H1 (cell line): ENCODE results near the gene KRT81. TPM values are rescaled to one million over a fixed set of nuclear protein-coding genes. Genes with fewer than 3 reads are reported as not detected.

ENCODE experiments used
- CREB1 ChIP-seq: IDR thresholded peaks from 2 replicates; pipeline ENCODE4 v1.6.1; 2012; ENCODE audit warnings: inconsistent platforms
- GABPA ChIP-seq: IDR thresholded peaks from 2 replicates; pipeline ENCODE4 v1.6.1; 2011; ENCODE audit warnings: mild to moderate bottlenecking, low read length, moderate library complexity, borderline replicate concordance; ENCODE audit not compliant: insufficient read depth
- HDAC6 ChIP-seq: IDR thresholded peaks from one replicate; pipeline ENCODE4 v1.7.1; 2012; ENCODE audit warnings: low read depth, mild to moderate bottlenecking, inconsistent platforms, low read length, moderate library complexity
- SAP30 ChIP-seq: fragments of 300-600 bp; sonication (generic); IDR thresholded peaks from 2 replicates; pipeline ENCODE4 v1.7.1; 2012; ENCODE audit warnings: low read length, moderate library complexity, mild to moderate bottlenecking, inconsistent platforms; ENCODE audit not compliant: insufficient read depth, insufficient replicate concordance
- SP2 ChIP-seq: IDR thresholded peaks from 2 replicates; pipeline ENCODE4 v1.6.1; 2012; ENCODE audit warnings: mild to moderate bottlenecking, low read length, inconsistent platforms
- polyA plus RNA-seq, 7 experiments: library from polyadenylated mRNA; depleted of rRNA in 3 of 7; stranded (reverse) in 5 of 7; unstranded in 2 of 7; fragments of >200 nt in 5 of 7; fragments of 200-250 nt in 2 of 7; gene quantifications; 1 replicate in 5 of 7; 2 replicates in 1 of 7; 4 replicates in 1 of 7; pipeline versions ENCODE4 v1.2.1 to v1.2.3, GENCODE V29; 2011 to 2013; ENCODE audit warnings: missing spikeins in 2 of 7, mixed read lengths in 2 of 7
- total RNA-seq: library from RNA; stranded (reverse); fragmentation: NEBNext Ultra II Directional; extraction: Animal tissue kit (Norgen Biotek cat#: 25700); gene quantifications from 2 replicates; pipeline ENCODE4 v1.2.1, GENCODE V29; 2021
- TF ChIP-seq, protein P1 (sequence below): fragments of 300-600 bp; sonication (generic); IDR thresholded peaks from 2 replicates; pipeline ENCODE4 v1.7.1; 2012; ENCODE audit warnings: low read length, moderate library complexity, mild to moderate bottlenecking, inconsistent platforms; ENCODE audit not compliant: insufficient replicate concordance

Gene KRT81
- total and polyA plus RNA-seq, 2 of the 8 experiments (the other 6 are each of a cell fraction or from before 2014, with no cell fraction given): not detected

DNA sequence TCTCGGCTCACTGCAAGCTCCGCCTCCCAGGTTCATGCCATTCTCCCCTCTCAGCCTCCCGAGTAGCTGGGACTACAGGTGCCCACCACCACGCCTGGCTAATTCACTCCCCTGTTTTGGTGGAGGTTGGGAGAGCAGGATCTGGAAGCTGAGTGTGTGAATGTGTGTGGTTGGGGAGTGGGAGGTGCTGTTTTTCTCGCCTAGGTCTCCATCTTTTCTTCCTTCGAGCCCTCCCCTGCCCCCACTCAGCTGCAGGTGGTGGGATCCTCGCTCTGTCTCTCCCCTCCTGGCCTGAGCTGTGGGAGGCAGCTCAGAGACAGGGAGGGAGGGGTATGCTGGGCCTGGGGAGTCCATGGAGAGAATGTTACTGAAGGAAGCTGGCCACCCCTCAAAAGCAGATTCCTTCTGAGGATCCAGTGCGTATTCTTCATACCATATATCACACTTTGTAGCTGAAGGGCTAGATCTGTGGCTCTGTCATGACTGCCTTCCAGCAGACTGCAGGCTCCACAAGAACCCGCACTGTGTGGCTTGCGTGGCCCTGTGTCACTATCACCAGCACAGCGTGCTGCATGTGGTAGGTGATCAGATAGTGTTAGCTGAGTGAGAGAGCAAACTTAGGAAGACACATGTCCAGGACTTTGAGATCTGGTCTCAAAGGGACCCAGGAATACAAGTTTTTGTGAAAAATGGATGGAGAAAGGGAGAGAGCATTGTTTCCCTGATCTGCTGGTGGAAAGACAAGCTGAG, 27.1 kb upstream of the KRT81 start (continued):
- TF ChIP-seq, protein P1, sequence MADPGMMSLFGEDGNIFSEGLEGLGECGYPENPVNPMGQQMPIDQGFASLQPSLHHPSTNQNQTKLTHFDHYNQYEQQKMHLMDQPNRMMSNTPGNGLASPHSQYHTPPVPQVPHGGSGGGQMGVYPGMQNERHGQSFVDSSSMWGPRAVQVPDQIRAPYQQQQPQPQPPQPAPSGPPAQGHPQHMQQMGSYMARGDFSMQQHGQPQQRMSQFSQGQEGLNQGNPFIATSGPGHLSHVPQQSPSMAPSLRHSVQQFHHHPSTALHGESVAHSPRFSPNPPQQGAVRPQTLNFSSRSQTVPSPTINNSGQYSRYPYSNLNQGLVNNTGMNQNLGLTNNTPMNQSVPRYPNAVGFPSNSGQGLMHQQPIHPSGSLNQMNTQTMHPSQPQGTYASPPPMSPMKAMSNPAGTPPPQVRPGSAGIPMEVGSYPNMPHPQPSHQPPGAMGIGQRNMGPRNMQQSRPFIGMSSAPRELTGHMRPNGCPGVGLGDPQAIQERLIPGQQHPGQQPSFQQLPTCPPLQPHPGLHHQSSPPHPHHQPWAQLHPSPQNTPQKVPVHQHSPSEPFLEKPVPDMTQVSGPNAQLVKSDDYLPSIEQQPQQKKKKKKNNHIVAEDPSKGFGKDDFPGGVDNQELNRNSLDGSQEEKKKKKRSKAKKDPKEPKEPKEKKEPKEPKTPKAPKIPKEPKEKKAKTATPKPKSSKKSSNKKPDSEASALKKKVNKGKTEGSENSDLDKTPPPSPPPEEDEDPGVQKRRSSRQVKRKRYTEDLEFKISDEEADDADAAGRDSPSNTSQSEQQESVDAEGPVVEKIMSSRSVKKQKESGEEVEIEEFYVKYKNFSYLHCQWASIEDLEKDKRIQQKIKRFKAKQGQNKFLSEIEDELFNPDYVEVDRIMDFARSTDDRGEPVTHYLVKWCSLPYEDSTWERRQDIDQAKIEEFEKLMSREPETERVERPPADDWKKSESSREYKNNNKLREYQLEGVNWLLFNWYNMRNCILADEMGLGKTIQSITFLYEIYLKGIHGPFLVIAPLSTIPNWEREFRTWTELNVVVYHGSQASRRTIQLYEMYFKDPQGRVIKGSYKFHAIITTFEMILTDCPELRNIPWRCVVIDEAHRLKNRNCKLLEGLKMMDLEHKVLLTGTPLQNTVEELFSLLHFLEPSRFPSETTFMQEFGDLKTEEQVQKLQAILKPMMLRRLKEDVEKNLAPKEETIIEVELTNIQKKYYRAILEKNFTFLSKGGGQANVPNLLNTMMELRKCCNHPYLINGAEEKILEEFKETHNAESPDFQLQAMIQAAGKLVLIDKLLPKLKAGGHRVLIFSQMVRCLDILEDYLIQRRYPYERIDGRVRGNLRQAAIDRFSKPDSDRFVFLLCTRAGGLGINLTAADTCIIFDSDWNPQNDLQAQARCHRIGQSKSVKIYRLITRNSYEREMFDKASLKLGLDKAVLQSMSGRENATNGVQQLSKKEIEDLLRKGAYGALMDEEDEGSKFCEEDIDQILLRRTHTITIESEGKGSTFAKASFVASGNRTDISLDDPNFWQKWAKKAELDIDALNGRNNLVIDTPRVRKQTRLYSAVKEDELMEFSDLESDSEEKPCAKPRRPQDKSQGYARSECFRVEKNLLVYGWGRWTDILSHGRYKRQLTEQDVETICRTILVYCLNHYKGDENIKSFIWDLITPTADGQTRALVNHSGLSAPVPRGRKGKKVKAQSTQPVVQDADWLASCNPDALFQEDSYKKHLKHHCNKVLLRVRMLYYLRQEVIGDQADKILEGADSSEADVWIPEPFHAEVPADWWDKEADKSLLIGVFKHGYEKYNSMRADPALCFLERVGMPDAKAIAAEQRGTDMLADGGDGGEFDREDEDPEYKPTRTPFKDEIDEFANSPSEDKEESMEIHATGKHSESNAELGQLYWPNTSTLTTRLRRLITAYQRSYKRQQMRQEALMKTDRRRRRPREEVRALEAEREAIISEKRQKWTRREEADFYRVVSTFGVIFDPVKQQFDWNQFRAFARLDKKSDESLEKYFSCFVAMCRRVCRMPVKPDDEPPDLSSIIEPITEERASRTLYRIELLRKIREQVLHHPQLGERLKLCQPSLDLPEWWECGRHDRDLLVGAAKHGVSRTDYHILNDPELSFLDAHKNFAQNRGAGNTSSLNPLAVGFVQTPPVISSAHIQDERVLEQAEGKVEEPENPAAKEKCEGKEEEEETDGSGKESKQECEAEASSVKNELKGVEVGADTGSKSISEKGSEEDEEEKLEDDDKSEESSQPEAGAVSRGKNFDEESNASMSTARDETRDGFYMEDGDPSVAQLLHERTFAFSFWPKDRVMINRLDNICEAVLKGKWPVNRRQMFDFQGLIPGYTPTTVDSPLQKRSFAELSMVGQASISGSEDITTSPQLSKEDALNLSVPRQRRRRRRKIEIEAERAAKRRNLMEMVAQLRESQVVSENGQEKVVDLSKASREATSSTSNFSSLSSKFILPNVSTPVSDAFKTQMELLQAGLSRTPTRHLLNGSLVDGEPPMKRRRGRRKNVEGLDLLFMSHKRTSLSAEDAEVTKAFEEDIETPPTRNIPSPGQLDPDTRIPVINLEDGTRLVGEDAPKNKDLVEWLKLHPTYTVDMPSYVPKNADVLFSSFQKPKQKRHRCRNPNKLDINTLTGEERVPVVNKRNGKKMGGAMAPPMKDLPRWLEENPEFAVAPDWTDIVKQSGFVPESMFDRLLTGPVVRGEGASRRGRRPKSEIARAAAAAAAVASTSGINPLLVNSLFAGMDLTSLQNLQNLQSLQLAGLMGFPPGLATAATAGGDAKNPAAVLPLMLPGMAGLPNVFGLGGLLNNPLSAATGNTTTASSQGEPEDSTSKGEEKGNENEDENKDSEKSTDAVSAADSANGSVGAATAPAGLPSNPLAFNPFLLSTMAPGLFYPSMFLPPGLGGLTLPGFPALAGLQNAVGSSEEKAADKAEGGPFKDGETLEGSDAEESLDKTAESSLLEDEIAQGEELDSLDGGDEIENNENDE: no peak
- TF ChIP-seq CREB1 (no peak), SP2 (no peak), GABPA (no peak), HDAC6 (no peak), SAP30 (no peak)
- TF ChIP-seq, all 59 proteins: peak for 0
